Liver (tissue), 3 donors: ENCODE results near the gene SLFN14.

Experiments used
- ATF3 ChIP-seq: IDR thresholded peaks from 2 replicates; pipeline ENCODE4 v1.6.1; 2016; ENCODE audit warnings: antibody characterized with exemption
- GABPA ChIP-seq, 2 donors: IDR thresholded peaks in 1 of 2; conservative IDR thresholded peaks in 1 of 2; 2 replicates each; pipeline ENCODE4 v1.6.1; 2016; ENCODE audit warnings: antibody characterized with exemption in 2 of 2, mild to moderate bottlenecking in 1 of 2, moderate library complexity in 1 of 2
- JUND ChIP-seq, 2 donors: IDR thresholded peaks; 2 replicates each; pipeline ENCODE4 v1.6.1; 2016; ENCODE audit warnings: antibody characterized with exemption in 2 of 2
- MAX ChIP-seq: IDR thresholded peaks from 2 replicates; pipeline ENCODE4 v1.6.1; 2016; ENCODE audit warnings: antibody characterized with exemption
- RXRA ChIP-seq, 2 donors: IDR thresholded peaks; 2 replicates each; pipeline ENCODE4 v1.6.1; 2017 to 2018; ENCODE audit warnings: antibody characterized with exemption in 2 of 2, mild to moderate bottlenecking in 1 of 2
- SP1 ChIP-seq: IDR thresholded peaks from 2 replicates; pipeline ENCODE4 v1.6.1; 2018; ENCODE audit warnings: antibody characterized with exemption, mild to moderate bottlenecking
- TAF1 ChIP-seq: conservative IDR thresholded peaks from 2 replicates; pipeline ENCODE4 v1.6.1; 2016; ENCODE audit warnings: antibody characterized with exemption, mild to moderate bottlenecking
- YY1 ChIP-seq: IDR thresholded peaks from 2 replicates; pipeline ENCODE4 v1.6.1; 2016; ENCODE audit warnings: antibody characterized with exemption, mild to moderate bottlenecking
- ZBTB33 ChIP-seq: IDR thresholded peaks from 2 replicates; pipeline ENCODE4 v1.6.1; 2016; ENCODE audit warnings: antibody characterized with exemption
- TF ChIP-seq, protein P1 (sequence below): IDR thresholded peaks from 2 replicates; pipeline ENCODE4 v1.6.1; 2016; ENCODE audit warnings: antibody characterized with exemption, mild to moderate bottlenecking
- TF ChIP-seq, protein P2 (sequence below): fragments of 150-350 bp; IDR thresholded peaks from 2 replicates; pipeline ENCODE4 v1.5.1; 2017; ENCODE audit warnings: improper control_type of control experiment, low read depth, low read length; ENCODE audit not compliant: missing input control
- donor health status: healthy.
- donor health status: healthy.

DNA sequence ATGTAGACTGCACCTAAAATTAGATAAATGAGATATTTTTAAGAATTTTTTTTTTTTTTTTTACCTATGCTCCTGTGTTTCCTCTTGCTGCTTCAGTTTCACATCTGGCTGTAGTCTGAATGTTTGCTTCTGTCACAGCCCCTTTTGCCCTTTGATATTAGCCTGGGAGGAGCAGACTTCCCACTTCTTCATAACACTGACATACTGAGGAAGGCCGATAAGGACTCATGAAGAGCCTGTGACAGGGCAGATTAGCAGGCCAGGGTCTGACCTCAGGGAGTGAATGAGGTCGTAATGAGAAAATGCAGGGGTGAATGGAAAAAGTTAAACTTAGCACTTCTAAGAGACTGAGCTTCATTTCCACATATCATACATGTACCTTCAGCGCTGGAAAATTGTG is at the start of gene SLFN14:
- TF ChIP-seq, protein P1, sequence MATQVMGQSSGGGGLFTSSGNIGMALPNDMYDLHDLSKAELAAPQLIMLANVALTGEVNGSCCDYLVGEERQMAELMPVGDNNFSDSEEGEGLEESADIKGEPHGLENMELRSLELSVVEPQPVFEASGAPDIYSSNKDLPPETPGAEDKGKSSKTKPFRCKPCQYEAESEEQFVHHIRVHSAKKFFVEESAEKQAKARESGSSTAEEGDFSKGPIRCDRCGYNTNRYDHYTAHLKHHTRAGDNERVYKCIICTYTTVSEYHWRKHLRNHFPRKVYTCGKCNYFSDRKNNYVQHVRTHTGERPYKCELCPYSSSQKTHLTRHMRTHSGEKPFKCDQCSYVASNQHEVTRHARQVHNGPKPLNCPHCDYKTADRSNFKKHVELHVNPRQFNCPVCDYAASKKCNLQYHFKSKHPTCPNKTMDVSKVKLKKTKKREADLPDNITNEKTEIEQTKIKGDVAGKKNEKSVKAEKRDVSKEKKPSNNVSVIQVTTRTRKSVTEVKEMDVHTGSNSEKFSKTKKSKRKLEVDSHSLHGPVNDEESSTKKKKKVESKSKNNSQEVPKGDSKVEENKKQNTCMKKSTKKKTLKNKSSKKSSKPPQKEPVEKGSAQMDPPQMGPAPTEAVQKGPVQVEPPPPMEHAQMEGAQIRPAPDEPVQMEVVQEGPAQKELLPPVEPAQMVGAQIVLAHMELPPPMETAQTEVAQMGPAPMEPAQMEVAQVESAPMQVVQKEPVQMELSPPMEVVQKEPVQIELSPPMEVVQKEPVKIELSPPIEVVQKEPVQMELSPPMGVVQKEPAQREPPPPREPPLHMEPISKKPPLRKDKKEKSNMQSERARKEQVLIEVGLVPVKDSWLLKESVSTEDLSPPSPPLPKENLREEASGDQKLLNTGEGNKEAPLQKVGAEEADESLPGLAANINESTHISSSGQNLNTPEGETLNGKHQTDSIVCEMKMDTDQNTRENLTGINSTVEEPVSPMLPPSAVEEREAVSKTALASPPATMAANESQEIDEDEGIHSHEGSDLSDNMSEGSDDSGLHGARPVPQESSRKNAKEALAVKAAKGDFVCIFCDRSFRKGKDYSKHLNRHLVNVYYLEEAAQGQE: no peak
- TF ChIP-seq, protein P2, sequence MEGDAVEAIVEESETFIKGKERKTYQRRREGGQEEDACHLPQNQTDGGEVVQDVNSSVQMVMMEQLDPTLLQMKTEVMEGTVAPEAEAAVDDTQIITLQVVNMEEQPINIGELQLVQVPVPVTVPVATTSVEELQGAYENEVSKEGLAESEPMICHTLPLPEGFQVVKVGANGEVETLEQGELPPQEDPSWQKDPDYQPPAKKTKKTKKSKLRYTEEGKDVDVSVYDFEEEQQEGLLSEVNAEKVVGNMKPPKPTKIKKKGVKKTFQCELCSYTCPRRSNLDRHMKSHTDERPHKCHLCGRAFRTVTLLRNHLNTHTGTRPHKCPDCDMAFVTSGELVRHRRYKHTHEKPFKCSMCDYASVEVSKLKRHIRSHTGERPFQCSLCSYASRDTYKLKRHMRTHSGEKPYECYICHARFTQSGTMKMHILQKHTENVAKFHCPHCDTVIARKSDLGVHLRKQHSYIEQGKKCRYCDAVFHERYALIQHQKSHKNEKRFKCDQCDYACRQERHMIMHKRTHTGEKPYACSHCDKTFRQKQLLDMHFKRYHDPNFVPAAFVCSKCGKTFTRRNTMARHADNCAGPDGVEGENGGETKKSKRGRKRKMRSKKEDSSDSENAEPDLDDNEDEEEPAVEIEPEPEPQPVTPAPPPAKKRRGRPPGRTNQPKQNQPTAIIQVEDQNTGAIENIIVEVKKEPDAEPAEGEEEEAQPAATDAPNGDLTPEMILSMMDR: no peak
- no peak for TF ChIP-seq GABPA (IDR thresholded peaks at IDR 0.05 in 1 of 2, conservative IDR thresholded peaks at IDR 0.05 in 1 of 2)
- no peak for TF ChIP-seq JUND (IDR thresholded peaks at IDR 0.05)
- no peak for TF ChIP-seq YY1
- no peak for TF ChIP-seq TAF1
- no peak for TF ChIP-seq RXRA (IDR thresholded peaks at IDR 0.05)
- TF ChIP-seq ZBTB33: no peak
- TF ChIP-seq SP1: no peak
- no peak for TF ChIP-seq ATF3
- TF ChIP-seq MAX: no peak
